OCI-LY7 (cell line): ENCODE results near the gene NHS. TPM values are rescaled to one million over a fixed set of nuclear protein-coding genes. Genes with fewer than 3 reads are reported as not detected.

Source experiments
- BruUV-seq: library from RNA; stranded (reverse); fragments of 400-500 nt; replicated peaks from 2 replicates; lab custom pipeline; 2021; lab: Mats Ljungman, UMichigan
- CTCF ChIA-PET: fragments of 300-600 bp; sonication (Branson Sonifier 250); formaldehyde crosslinking; loops from one replicate; lab custom pipeline; 2022; ENCODE audit warnings: antibody characterized with exemption; ENCODE audit not compliant: unreplicated experiment; lab: Charles Lee
- POLR2A ChIA-PET: fragments of 300-600 bp; sonication (Branson Sonifier 250); formaldehyde crosslinking; loops from one replicate; lab custom pipeline; 2022; ENCODE audit warnings: antibody characterized with exemption; lab: Charles Lee
- DNase-seq: peaks from one replicate; pipeline ENCODE4 v3.0.0-alpha.2; 2015; ENCODE audit warnings: low spot score
- H2AFZ ChIP-seq: fragments of 200-600 bp; sonication (generic), shearing (Covaris generic); 2 replicates; pipeline ENCODE4 v1.6.1; 2014; ENCODE audit warnings: mild to moderate bottlenecking, antibody characterized with exemption, low read length, moderate library complexity
- H3K27ac ChIP-seq: fragments of 200-600 bp; sonication (generic); 2 replicates; pipeline ENCODE4 v1.5.1; 2014; ENCODE audit warnings: mixed run types, low read depth, mild to moderate bottlenecking, moderate library complexity, low read length, inconsistent platforms; ENCODE audit not compliant: poor library complexity, severe bottlenecking
- H3K36me3 ChIP-seq: fragments of 200-600 bp; sonication (generic); 2 replicates; pipeline ENCODE4 v1.6.1; 2014; ENCODE audit warnings: mild to moderate bottlenecking, antibody characterized with exemption, low read length, moderate library complexity, mixed read lengths; ENCODE audit not compliant: insufficient read depth
- H3K4me1 ChIP-seq: fragments of 200-600 bp; sonication (generic); 2 replicates; pipeline ENCODE4 v1.5.1; 2014; ENCODE audit warnings: mild to moderate bottlenecking, low read length; ENCODE audit not compliant: insufficient read depth, poor library complexity, severe bottlenecking
- H3K4me2 ChIP-seq: fragments of 200-600 bp; sonication (generic); 2 replicates; pipeline ENCODE4 v1.6.1; 2014; ENCODE audit warnings: mild to moderate bottlenecking, low read length
- H3K4me3 ChIP-seq: fragments of 200-600 bp; sonication (generic); 2 replicates; pipeline ENCODE4 v1.5.1; 2014; ENCODE audit warnings: mild to moderate bottlenecking, low read depth, low read length; ENCODE audit not compliant: poor library complexity, severe bottlenecking
- H3K79me2 ChIP-seq: fragments of 200-600 bp; sonication (generic); 2 replicates; pipeline ENCODE4 v1.6.1; 2016; ENCODE audit warnings: low read depth, mild to moderate bottlenecking, low read length, moderate library complexity, mixed read lengths; ENCODE audit not compliant: insufficient read depth
- H3K9me2 ChIP-seq: fragments of 200-600 bp; sonication (generic); 2 replicates; pipeline ENCODE4 v1.6.1; 2016; ENCODE audit warnings: mild to moderate bottlenecking, low read length, mixed read lengths; ENCODE audit not compliant: insufficient read depth
- H3K9me3 ChIP-seq: fragments of 200-600 bp; sonication (generic); 2 replicates; pipeline ENCODE4 v1.6.1; 2014; ENCODE audit warnings: mild to moderate bottlenecking, mixed run types, low read length, mixed read lengths
- H4K20me1 ChIP-seq: fragments of 200-600 bp; sonication (generic); 2 replicates; pipeline ENCODE4 v1.6.1; 2014; ENCODE audit warnings: mild to moderate bottlenecking, antibody characterized with exemption, low read length, moderate library complexity, mixed read lengths; ENCODE audit not compliant: insufficient read depth
- CTCF ChIP-seq: fragments of 200-600 bp; sonication (generic); conservative IDR thresholded peaks from 2 replicates; pipeline ENCODE4 v1.5.1; 2014; ENCODE audit warnings: mild to moderate bottlenecking, antibody characterized with exemption, low read length, moderate library complexity, mixed read lengths
- EZH2phosphoT487 ChIP-seq: fragments of 200-600 bp; sonication (generic); IDR thresholded peaks from 2 replicates; pipeline ENCODE4 v1.6.1; 2018; ENCODE audit warnings: low read depth, borderline replicate concordance, mild to moderate bottlenecking, mixed run types, antibody characterized with exemption, low read length, moderate library complexity, mixed read lengths
- intact Hi-C: fragments of 100-400 bp; cut with micrococcal nuclease; formaldehyde crosslinking; loops from one replicate; pipeline ENCODE4 v1.10.0; 2022; ENCODE audit not compliant: unreplicated experiment
- total RNA-seq, 2 experiments: library from RNA; depleted of rRNA in 1 of 2; stranded (reverse); fragments of >200 nt in 1 of 2; shearing (Covaris generic) in 1 of 2; gene quantifications; 2 replicates each; pipeline ENCODE4 v1.2.3, GENCODE V29; 2014 to 2022

The NHS gene
- total RNA-seq, 2 experiments from 2014 or later = not detected

GRCh38 chrX:17525266-17525665 lies 150.3 kb downstream of the NHS start:
- no peaks in the 10 kb centered on the region for H3K9me3 ChIP-seq
- H2AFZ ChIP-seq = no peak overlapping the region
- H4K20me1 ChIP-seq = no peaks in the 10 kb centered on the region
- no peak overlapping the region for H3K27ac ChIP-seq
- no peaks in the 10 kb centered on the region for H3K9me2 ChIP-seq
- ChIA-PET POLR2A (no interaction called here), CTCF (no interaction called here)
- no peaks in the 10 kb centered on the region for H3K4me1 ChIP-seq
- no peak overlapping the region for H3K4me3 ChIP-seq
- DNase-seq = no peak
- no peaks in the 10 kb centered on the region for H3K36me3 ChIP-seq
- TF ChIP-seq EZH2phosphoT487 (no peak), CTCF (no peak)
- H3K79me2 ChIP-seq = no peaks in the 10 kb centered on the region
- intact Hi-C loops = no loop called here
- no TSS peak for BruUV-seq
- no peak overlapping the region for H3K4me2 ChIP-seq

GRCh38 chrX:17525762-17526555 lies 151.0 kb downstream of the NHS start:
- Histone ChIP-seq H3K4me2 (no peak overlapping the region), H3K4me3 (no peak overlapping the region), H3K9me2 (no peaks in the 10 kb centered on the region), H3K36me3 (no peaks in the 10 kb centered on the region), H2AFZ (no peak overlapping the region), H3K27ac (no peak overlapping the region), H4K20me1 (no peaks in the 10 kb centered on the region), H3K4me1 (no peaks in the 10 kb centered on the region), H3K79me2 (no peaks in the 10 kb centered on the region), H3K9me3 (no peaks in the 10 kb centered on the region)
- intact Hi-C loops = no loop called here
- POLR2A ChIA-PET = no interaction called here
- TF ChIP-seq CTCF = no peak
- no peak for TF ChIP-seq EZH2phosphoT487
- no TSS peak for BruUV-seq
- no peak for DNase-seq
- CTCF ChIA-PET = no interaction called here

GRCh38 chrX:17527135-17527701 lies 152.2 kb downstream of the NHS start:
- Histone ChIP-seq H4K20me1 (no peaks in the 10 kb centered on the region), H3K4me2 (no peak overlapping the region), H3K79me2 (no peaks in the 10 kb centered on the region), H3K27ac (no peak overlapping the region), H3K4me1 (no peaks in the 10 kb centered on the region), H3K36me3 (no peaks in the 10 kb centered on the region), H3K4me3 (no peak overlapping the region), H3K9me3 (no peaks in the 10 kb centered on the region), H2AFZ (no peak overlapping the region), H3K9me2 (no peaks in the 10 kb centered on the region)
- POLR2A ChIA-PET = no interaction called here
- DNase-seq = no peak
- TF ChIP-seq EZH2phosphoT487 = no peak
- no peak for TF ChIP-seq CTCF
- intact Hi-C loops = no loop called here
- BruUV-seq = no TSS peak
- CTCF ChIA-PET = no interaction called here
